NB4 (cell line): ENCODE measurements around the gene HLF.
"Not testable (repeated sequence)": the region's sequence is repeated elsewhere in the genome, so short reads cannot be mapped to it uniquely, and the experiment has no call there.

ENCODE experiments used
- MYC ChIP-seq: IDR thresholded peaks from 2 replicates; pipeline ENCODE4 v1.6.1; 2011; ENCODE audit warnings: low read depth, low read length
- POLR2A ChIP-seq: IDR thresholded peaks from 2 replicates; pipeline ENCODE4 v1.6.1; 2011; ENCODE audit warnings: mild to moderate bottlenecking; ENCODE audit not compliant: insufficient read length; ENCODE audit errors: extremely low read depth
- TF ChIP-seq, protein P1 (sequence below): IDR thresholded peaks from one replicate; pipeline ENCODE4 v1.5.1; 2012; ENCODE audit warnings: low read depth, low read length

DNA sequence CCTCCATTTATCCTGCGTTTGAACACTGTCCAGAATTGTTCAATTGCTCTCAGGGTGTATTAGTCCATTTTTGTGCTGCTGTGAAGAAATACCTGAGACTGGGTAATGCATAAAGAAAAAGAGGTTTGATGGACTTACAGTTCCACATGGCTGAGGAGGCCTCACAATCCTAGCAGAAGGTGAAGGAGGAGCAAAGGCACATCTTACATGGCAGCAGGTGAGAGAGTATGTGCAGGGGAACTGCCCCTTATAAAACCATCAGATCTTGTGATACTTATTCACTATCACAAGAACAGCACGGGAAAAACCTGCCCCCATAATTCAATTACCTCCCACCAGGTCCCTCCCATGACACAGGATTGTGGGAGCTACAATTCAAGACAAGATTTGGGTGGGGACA, 63.8 kb downstream of the HLF start:
- TF ChIP-seq, protein P1, sequence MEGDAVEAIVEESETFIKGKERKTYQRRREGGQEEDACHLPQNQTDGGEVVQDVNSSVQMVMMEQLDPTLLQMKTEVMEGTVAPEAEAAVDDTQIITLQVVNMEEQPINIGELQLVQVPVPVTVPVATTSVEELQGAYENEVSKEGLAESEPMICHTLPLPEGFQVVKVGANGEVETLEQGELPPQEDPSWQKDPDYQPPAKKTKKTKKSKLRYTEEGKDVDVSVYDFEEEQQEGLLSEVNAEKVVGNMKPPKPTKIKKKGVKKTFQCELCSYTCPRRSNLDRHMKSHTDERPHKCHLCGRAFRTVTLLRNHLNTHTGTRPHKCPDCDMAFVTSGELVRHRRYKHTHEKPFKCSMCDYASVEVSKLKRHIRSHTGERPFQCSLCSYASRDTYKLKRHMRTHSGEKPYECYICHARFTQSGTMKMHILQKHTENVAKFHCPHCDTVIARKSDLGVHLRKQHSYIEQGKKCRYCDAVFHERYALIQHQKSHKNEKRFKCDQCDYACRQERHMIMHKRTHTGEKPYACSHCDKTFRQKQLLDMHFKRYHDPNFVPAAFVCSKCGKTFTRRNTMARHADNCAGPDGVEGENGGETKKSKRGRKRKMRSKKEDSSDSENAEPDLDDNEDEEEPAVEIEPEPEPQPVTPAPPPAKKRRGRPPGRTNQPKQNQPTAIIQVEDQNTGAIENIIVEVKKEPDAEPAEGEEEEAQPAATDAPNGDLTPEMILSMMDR = not testable (repeated sequence)
- TF ChIP-seq POLR2A, MYC: not testable (repeated sequence)
